ENCODE data around the gene BBS12. TPM values are rescaled to one million over a fixed set of nuclear protein-coding genes. Genes with fewer than 3 reads are reported as not detected.
"Not testable (repeated sequence)": the region's sequence is repeated elsewhere in the genome, so short reads cannot be mapped to it uniquely, and the experiment has no call there.

BBS12 gene
- total RNA-seq, 1 donor from 2014 or later = 2.8 TPM

- no peak for DNase-seq
These were observed 33.3 kb downstream of the BBS12 start for GRCh38 chr4:122765692-122766352.

- DNase-seq = no peak
These were observed 33.8 kb downstream of the BBS12 start for GRCh38 chr4:122766353-122766705.

- no peak for DNase-seq
These were observed 34.4 kb downstream of the BBS12 start for GRCh38 chr4:122766950-122767349.

- no peak for DNase-seq
These were observed 39.2 kb downstream of the BBS12 start for GRCh38 chr4:122771724-122772123.

GRCh38 chr4:122772311-122772710, 39.8 kb downstream of the BBS12 start:
- no peak for DNase-seq

GRCh38 chr4:122772986-122773385, 40.5 kb downstream of the BBS12 start:
- DNase-seq = no peak

GRCh38 chr4:122775039-122775438, 42.5 kb downstream of the BBS12 start:
- no peak for DNase-seq

GRCh38 chr4:122775987-122776836, 43.7 kb downstream of the BBS12 start:
- no peak for DNase-seq

- DNase-seq = no peak
These were observed 44.4 kb downstream of the BBS12 start for GRCh38 chr4:122776916-122777315.

GRCh38 chr4:122777846-122778673, 45.6 kb downstream of the BBS12 start:
- no peak for DNase-seq

- no peak for DNase-seq
These were observed 49.0 kb downstream of the BBS12 start for GRCh38 chr4:122781486-122781885.

- peak; percentile 17 for DNase-seq
These were observed 51.1 kb downstream of the BBS12 start for GRCh38 chr4:122783301-122784215.

- no peak for DNase-seq
These were observed 51.8 kb downstream of the BBS12 start for GRCh38 chr4:122784261-122784660.

GRCh38 chr4:122785099-122785498, 52.6 kb downstream of the BBS12 start:
- no peak for DNase-seq

- DNase-seq = not testable (repeated sequence)
These were observed 53.8 kb downstream of the BBS12 start for GRCh38 chr4:122786296-122786695.

GRCh38 chr4:122786920-122787319, 54.4 kb downstream of the BBS12 start:
- not testable (repeated sequence) for DNase-seq

GRCh38 chr4:122787940-122788339, 55.4 kb downstream of the BBS12 start:
- no peak for DNase-seq

- DNase-seq = no peak
These were observed 56.4 kb downstream of the BBS12 start for GRCh38 chr4:122788935-122789334.

- no peak for DNase-seq
These were observed 61.3 kb downstream of the BBS12 start for GRCh38 chr4:122793811-122794210.
